ENCODE data around the gene MRM2.

Gene MRM2

DNA sequence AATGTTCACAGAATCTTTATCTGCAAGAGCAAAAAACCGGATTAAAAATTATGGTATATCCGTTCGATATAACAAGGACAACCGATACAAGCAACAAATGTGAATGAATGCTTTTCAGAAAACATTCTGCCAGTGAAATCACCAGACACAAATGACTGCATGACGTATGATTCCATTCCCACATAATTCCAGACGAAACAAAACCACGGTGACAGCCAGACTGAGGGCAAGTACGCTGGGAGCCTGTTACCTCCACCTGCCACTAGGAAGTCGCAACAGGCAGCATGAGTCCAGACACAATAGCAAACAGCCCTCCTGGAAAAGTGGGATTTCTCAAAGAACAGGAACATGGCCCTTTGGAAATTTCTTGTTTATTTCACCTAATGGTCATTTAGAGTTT lies 51.0 kb downstream of the MRM2 start (continued):
- TF ChIP-seq, protein P1, sequence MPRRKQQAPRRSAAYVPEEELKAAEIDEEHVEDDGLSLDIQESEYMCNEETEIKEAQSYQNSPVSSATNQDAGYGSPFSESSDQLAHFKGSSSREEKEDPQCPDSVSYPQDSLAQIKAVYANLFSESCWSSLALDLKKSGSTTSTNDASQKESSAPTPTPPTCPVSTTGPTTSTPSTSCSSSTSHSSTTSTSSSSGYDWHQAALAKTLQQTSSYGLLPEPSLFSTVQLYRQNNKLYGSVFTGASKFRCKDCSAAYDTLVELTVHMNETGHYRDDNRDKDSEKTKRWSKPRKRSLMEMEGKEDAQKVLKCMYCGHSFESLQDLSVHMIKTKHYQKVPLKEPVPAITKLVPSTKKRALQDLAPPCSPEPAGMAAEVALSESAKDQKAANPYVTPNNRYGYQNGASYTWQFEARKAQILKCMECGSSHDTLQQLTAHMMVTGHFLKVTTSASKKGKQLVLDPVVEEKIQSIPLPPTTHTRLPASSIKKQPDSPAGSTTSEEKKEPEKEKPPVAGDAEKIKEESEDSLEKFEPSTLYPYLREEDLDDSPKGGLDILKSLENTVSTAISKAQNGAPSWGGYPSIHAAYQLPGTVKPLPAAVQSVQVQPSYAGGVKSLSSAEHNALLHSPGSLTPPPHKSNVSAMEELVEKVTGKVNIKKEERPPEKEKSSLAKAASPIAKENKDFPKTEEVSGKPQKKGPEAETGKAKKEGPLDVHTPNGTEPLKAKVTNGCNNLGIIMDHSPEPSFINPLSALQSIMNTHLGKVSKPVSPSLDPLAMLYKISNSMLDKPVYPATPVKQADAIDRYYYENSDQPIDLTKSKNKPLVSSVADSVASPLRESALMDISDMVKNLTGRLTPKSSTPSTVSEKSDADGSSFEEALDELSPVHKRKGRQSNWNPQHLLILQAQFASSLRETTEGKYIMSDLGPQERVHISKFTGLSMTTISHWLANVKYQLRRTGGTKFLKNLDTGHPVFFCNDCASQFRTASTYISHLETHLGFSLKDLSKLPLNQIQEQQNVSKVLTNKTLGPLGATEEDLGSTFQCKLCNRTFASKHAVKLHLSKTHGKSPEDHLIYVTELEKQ (tag by site-specific recombination; IDR thresholded peaks at IDR 0.05; ENCODE audit: borderline replicate concordance) = no peak
- TF ChIP-seq ZNF768 (tag by site-specific recombination; IDR thresholded peaks at IDR 0.05) (no peak), ZNF354C (tag by site-specific recombination; IDR thresholded peaks at IDR 0.05; ENCODE audit: borderline replicate concordance, low read depth) (no peak), ZNF514 (tag by site-specific recombination; IDR thresholded peaks at IDR 0.05) (no peak), KLF16 (tag by site-specific recombination; IDR thresholded peaks at IDR 0.05) (no peak), GLI4 (tag by site-specific recombination; IDR thresholded peaks at IDR 0.05) (no peak)
- TF ChIP-seq, protein P2, sequence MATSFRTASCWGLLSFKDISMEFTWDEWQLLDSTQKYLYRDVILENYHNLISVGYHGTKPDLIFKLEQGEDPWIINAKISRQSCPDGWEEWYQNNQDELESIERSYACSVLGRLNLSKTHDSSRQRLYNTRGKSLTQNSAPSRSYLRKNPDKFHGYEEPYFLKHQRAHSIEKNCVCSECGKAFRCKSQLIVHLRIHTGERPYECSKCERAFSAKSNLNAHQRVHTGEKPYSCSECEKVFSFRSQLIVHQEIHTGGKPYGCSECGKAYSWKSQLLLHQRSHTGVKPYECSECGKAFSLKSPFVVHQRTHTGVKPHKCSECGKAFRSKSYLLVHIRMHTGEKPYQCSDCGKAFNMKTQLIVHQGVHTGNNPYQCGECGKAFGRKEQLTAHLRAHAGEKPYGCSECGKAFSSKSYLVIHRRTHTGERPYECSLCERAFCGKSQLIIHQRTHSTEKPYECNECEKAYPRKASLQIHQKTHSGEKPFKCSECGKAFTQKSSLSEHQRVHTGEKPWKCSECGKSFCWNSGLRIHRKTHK (tag by site-specific recombination; IDR thresholded peaks at IDR 0.05) = no peak

DNA sequence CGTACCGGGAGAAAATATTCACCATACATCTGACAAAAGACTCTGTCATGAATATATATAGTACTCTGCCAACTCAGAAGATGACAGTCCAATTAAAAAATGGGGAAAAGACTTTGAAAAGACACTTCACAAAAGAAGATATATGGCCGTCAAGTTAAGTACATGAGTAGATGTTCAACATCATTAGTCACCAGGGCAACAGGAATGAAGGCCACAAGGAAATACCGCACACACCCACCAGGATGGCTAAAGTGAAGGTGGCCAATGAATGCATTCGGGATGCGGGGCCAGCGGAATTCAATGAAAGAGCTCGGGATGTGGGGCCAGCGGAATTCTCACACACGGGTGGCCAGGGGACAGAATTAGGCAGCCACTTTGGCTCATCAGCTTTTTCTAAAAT lies 51.5 kb downstream of the MRM2 start:
- H3K36me3 ChIP-seq (ENCODE audit: control insufficient read depth in 2 of 2, insufficient read depth in 1 of 2, low read length in 2 of 2) = peaks cover 0 to 33% of the 10 kb centered on the region in 2 experiments; a peak in 2 of 3 replicates
- ChIA-PET POLR2A (no interaction called here), CTCF (interaction anchor here (0.6 kb wide), 1 partner anchor 55 kb away, joined by 3 read pairs; no protein-coding TSS in a partner anchor)
- H3K4me1 ChIP-seq (ENCODE audit: control insufficient read depth, insufficient read depth, low read length) = no peaks in the 10 kb centered on the region
- no peaks in the 10 kb centered on the region for H3K9me3 ChIP-seq (ENCODE audit: control insufficient read depth, insufficient read depth, low read depth, low read length)
- H3K27ac ChIP-seq (ENCODE audit: extremely low read depth, low read depth, low read length) = no peak overlapping the region
- H3K4me3 ChIP-seq (ENCODE audit: low read depth, low read length) = no peak overlapping the region
- no peak for TF ChIP-seq ZNF239 (tag by site-specific recombination; IDR thresholded peaks at IDR 0.05)
- TF ChIP-seq ZNF19 (tag by site-specific recombination; IDR thresholded peaks at IDR 0.05; ENCODE audit: low read depth) = no peak
- no peak for TF ChIP-seq ZNF677 (tag by site-specific recombination; IDR thresholded peaks at IDR 0.05)
- no peak for TF ChIP-seq ZFP3 (tag by site-specific recombination; IDR thresholded peaks at IDR 0.05; ENCODE audit: low read depth)
- TF ChIP-seq, protein P3, sequence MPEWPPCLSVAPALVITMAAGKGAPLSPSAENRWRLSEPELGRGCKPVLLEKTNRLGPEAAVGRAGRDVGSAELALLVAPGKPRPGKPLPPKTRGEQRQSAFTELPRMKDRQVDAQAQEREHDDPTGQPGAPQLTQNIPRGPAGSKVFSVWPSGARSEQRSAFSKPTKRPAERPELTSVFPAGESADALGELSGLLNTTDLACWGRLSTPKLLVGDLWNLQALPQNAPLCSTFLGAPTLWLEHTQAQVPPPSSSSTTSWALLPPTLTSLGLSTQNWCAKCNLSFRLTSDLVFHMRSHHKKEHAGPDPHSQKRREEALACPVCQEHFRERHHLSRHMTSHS (tag by site-specific recombination; IDR thresholded peaks at IDR 0.05) = no peak
- no peak for TF ChIP-seq ZNF837 (tag by site-specific recombination; IDR thresholded peaks at IDR 0.05)
- no peak for TF ChIP-seq YY2 (tag by site-specific recombination; IDR thresholded peaks at IDR 0.05)
- TF ChIP-seq, protein P4, sequence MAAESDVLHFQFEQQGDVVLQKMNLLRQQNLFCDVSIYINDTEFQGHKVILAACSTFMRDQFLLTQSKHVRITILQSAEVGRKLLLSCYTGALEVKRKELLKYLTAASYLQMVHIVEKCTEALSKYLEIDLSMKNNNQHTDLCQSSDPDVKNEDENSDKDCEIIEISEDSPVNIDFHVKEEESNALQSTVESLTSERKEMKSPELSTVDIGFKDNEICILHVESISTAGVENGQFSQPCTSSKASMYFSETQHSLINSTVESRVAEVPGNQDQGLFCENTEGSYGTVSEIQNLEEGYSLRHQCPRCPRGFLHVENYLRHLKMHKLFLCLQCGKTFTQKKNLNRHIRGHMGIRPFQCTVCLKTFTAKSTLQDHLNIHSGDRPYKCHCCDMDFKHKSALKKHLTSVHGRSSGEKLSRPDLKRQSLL (tag by site-specific recombination; IDR thresholded peaks at IDR 0.05) = no peak
- TF ChIP-seq ZSCAN16 (tag by site-specific recombination; IDR thresholded peaks at IDR 0.05) = no peak
- TF ChIP-seq, protein P5, sequence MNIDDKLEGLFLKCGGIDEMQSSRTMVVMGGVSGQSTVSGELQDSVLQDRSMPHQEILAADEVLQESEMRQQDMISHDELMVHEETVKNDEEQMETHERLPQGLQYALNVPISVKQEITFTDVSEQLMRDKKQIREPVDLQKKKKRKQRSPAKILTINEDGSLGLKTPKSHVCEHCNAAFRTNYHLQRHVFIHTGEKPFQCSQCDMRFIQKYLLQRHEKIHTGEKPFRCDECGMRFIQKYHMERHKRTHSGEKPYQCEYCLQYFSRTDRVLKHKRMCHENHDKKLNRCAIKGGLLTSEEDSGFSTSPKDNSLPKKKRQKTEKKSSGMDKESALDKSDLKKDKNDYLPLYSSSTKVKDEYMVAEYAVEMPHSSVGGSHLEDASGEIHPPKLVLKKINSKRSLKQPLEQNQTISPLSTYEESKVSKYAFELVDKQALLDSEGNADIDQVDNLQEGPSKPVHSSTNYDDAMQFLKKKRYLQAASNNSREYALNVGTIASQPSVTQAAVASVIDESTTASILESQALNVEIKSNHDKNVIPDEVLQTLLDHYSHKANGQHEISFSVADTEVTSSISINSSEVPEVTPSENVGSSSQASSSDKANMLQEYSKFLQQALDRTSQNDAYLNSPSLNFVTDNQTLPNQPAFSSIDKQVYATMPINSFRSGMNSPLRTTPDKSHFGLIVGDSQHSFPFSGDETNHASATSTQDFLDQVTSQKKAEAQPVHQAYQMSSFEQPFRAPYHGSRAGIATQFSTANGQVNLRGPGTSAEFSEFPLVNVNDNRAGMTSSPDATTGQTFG (tag by site-specific recombination; IDR thresholded peaks at IDR 0.05; ENCODE audit: borderline replicate concordance) = no peak
- no peak for TF ChIP-seq HOXC10 (CRISPR knock-in tag; IDR thresholded peaks at IDR 0.05)
- no peak for TF ChIP-seq ZNF24 (tag by site-specific recombination; IDR thresholded peaks at IDR 0.05)
- no peak for TF ChIP-seq ZNF621 (tag by site-specific recombination; IDR thresholded peaks at IDR 0.05)
- TF ChIP-seq ZNF202 (tag by site-specific recombination; IDR thresholded peaks at IDR 0.05; ENCODE audit: borderline replicate concordance) = no peak
- TF ChIP-seq, protein P6, sequence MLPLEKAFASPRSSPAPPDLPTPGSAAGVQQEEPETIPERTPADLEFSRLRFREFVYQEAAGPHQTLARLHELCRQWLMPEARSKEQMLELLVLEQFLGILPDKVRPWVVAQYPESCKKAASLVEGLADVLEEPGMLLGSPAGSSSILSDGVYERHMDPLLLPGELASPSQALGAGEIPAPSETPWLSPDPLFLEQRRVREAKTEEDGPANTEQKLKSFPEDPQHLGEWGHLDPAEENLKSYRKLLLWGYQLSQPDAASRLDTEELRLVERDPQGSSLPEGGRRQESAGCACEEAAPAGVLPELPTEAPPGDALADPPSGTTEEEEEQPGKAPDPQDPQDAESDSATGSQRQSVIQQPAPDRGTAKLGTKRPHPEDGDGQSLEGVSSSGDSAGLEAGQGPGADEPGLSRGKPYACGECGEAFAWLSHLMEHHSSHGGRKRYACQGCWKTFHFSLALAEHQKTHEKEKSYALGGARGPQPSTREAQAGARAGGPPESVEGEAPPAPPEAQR (tag by site-specific recombination; IDR thresholded peaks at IDR 0.05) = no peak
- TF ChIP-seq ZNF112 (tag by site-specific recombination; IDR thresholded peaks at IDR 0.05) = no peak
- TF ChIP-seq YY1 (tag by site-specific recombination; IDR thresholded peaks at IDR 0.05) = no peak
- TF ChIP-seq ZNF510 (tag by site-specific recombination; IDR thresholded peaks at IDR 0.05; ENCODE audit: insufficient replicate concordance) = no peak
- TF ChIP-seq, protein P7, sequence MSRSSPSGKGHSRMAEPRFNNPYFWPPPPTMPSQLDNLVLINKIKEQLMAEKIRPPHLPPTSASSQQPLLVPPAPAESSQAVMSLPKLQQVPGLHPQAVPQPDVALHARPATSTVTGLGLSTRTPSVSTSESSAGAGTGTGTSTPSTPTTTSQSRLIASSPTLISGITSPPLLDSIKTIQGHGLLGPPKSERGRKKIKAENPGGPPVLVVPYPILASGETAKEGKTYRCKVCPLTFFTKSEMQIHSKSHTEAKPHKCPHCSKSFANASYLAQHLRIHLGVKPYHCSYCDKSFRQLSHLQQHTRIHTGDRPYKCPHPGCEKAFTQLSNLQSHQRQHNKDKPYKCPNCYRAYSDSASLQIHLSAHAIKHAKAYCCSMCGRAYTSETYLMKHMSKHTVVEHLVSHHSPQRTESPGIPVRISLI (tag by site-specific recombination; IDR thresholded peaks at IDR 0.05) = no peak
